HG03139 (cell line): Measurements from ENCODE around the gene EMC1.
"Not testable (repeated sequence)": the region's sequence is repeated elsewhere in the genome, so short reads cannot be mapped to it uniquely, and the experiment has no call there.

Experiments used
- ATAC-seq: cut with Tn5 transposase; IDR thresholded peaks from one replicate; pipeline ENCODE4 v1.9.1; 2021; ENCODE audit not compliant: unreplicated experiment

Gene EMC1

DNA sequence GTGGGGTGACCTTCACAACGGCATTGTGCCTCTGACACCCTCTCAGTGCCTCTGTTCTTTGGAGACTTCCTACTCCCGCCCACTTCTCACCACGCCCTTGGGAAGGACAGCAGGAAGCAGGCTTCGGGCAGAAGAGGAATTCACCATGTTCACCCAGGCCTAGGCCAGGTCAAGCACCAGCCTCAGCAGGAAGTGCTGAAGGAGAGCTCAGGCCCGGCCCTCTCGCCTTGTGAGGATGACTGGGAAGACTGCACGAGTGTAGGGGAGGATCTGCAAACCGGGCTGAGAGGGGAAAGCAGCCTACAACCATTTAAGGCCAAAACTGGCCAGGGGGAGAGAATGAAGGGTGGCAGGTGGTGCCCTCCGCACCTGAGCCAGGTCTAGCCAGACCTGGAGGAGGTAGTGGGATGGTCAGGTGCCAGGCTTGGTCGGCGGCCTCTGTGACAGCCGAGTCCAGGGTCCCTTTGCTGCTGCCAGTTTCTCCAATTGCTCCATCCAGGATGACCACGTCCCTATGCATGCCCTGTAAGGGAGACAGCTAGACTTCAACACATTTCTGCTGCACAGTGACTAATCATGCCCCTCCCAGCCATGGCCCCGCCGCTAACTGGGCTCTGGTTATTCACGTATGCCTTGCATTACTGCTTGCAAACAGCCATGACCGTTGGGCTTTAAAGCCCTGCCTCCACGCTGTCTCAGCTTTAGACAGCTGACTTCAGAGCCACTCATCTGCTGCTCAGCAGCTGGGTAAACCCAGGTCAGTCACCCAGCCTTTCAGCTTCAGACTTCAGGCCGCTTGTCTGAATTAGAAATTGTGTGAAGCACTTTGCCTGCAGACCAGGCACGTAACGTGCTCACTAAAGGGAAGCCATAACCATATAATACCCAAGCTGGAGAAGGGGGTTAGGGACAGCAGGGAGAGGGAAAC, 9.2 kb upstream of the EMC1 start:
- ATAC-seq = no peak

GRCh38 chr1:19258353-19258752, 7.0 kb upstream of the EMC1 start:
- no peak for ATAC-seq

DNA sequence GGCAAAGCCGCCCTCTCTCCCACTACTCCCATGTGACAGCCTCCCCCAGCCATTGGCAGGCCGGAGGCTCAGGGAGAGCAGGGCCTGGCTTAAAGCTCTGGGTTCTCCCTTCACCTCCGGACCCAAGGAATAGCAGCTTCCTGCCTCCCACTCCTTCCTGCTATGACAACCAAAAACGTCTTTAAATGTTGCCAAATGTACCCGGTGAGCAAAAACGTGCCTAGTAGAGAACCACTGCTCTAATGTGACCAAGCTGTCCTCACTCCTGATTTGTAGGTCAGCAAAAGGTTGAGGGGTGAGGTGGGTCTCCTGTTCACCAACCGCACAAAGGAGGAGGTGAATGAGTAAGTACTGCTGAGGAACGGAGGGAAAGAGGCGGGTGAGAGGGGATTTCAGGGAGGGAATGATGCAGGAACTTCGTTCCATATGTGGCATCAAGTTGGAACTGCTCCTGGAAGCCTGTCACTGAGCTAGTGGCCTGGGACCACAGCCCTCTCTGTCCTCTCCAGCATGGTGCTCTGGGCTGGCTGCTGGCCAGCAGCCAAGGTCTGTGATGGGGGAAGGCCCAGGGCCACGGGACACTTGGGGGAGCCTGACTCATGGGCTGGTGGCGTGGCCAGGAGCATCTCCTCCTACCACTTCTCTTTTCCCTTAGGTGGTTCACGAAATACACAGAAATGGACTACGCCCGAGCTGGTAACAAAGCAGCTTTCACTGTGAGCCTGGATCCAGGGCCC, 6.0 kb upstream of the EMC1 start:
- ATAC-seq = no peak

DNA sequence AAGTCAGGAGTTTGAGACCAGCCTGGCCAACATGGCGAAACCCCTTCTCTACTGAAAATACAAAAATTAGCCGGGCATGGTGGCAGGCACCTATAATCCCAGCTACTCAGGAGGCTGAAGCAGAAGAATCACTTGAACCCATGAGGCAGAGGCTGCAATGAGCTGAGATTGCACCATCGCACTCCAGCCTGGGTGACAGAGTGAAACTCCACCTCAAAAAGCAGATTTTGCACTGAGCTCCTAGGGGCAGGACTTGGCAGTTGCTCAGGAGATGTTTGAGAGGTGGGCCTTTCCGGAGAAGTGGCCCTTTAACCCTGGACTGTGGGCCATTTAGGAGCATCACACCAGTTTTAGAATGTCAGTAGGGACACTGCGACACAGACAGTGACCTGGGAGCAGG, 5.0 kb upstream of the EMC1 start:
- ATAC-seq = not testable (repeated sequence)

- no peak for ATAC-seq
These were observed 4.0 kb upstream of the EMC1 start for GRCh38 chr1:19255288-19255687.

DNA sequence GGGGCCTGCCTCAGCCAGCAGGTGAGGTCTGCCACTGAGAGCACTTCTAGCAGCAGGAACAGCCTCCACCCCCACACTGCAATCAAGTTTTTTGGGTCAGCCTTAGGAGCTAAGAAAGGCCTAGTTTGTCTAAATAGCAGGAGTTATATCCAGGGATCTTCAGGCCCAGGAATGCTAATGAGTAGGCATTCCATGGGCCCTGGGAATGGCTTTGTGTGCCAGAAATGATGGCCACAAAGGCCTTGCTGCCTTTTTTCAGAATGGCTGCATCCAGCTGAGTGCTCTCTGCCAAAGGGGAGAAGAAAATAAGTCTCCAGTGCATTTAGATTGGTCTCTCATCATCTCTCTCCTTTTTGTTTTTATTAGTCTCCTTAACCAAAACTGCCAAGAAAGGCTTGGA, 3.1 kb upstream of the EMC1 start:
- ATAC-seq = no peak

DNA sequence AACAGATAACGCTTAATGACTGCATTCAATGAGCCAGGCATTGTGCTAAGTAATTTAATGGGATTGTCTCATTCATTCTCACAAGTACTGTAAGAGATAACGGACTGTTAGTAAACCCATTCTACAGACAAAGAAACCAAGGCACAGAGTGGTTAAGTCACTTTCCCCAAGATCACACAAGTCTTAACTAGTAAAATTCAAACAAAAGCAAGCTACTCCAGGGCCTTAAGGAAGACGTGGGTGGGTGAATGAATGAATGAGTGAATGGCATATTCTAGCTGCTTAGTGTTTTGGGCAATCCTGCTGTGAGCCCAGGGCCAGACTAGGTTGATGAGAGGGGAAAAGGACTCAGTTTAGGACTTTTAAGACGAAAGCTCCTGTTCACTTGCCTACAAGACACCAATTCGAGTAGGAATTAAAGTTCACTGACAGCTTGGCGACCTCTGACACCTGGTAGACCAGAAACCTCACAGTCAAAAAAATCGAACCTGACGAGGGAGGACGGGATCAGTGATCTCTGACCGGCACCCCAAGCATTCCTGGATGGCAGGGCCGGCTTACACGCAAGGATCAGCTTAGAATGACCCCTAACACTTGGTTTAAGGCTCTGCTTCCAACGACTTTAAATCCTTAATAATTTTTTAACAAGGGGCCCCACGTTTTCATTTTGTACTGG, 557 bp downstream of the EMC1 start:
- no peak for ATAC-seq

GRCh38 chr1:19240673-19241538, 10.4 kb downstream of the EMC1 start:
- no peak for ATAC-seq

DNA sequence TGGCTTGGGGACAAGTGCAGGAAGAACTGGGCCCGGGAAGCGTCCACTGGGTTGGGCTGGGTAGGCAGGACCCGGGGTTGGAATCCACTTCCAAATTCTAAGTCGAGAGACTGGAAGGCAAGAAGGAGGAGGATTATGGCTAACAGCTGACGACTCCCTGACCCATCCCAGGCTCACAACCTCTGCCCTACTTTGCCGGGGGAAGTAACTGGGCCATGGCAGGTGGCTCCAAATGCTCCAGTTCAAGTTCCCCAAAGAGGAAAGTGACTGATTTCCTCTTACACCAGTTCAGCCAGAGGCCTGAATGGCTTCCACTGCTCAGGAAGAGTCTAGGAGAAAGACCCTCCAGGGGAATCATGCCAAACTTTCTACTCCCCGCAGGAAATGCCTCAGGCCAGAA, 11.4 kb downstream of the EMC1 start:
- no peak for ATAC-seq

- no peak for ATAC-seq
These were observed 17.1 kb downstream of the EMC1 start for GRCh38 chr1:19234224-19234623.

DNA sequence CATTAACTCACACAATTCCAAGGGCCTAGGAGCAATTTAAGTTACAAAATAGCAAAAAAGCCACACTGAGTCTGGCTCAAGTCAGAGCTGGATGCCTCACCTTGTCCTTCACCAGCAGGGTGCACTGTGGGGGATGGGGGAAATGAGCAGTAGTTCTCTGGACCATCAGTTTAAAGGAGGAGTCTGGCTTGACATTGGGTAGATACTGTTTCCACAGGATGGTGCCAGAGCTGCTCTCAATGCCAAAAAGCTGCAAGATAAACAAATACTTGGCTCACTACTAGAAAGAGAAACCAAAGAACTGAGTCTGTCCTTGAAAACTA, 18.8 kb downstream of the EMC1 start:
- no peak for ATAC-seq

DNA sequence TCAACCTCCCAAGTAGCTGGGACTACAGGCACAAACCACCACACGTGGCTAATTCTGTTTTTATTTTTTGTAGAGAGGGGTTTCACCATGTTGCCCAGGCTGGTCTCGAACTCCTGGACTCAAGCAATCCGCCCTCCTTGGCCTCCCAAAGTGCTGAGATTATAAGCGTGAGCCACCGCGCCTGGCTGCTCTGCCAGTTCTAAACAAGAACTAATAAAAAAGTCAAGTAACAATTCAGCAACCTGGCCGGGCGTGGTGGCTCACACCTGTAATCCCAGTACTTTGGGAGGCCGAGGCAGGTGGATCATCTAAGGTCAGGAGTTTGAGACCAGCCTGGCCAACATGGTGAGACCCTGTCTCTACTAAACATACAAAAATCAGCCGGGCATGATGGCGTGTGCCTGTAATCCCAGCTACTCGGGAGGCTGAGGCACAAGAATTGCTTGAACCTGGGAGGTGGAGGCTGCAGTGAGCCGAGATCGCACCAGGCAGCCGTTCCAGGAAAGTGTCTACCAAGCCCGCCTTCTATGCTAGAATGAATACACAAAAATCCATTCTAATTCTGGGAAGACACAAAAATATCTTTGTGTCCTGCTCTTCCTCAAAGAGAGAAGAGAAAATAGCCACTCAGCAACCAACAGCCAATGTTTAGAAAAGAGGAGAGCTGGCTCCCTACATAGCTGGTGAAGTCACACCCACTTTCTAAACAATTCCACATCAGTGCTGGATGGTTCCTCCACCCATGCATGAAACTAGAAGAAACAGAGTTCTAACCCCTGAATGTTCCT, 19.4 kb downstream of the EMC1 start:
- ATAC-seq = not testable (repeated sequence)

DNA sequence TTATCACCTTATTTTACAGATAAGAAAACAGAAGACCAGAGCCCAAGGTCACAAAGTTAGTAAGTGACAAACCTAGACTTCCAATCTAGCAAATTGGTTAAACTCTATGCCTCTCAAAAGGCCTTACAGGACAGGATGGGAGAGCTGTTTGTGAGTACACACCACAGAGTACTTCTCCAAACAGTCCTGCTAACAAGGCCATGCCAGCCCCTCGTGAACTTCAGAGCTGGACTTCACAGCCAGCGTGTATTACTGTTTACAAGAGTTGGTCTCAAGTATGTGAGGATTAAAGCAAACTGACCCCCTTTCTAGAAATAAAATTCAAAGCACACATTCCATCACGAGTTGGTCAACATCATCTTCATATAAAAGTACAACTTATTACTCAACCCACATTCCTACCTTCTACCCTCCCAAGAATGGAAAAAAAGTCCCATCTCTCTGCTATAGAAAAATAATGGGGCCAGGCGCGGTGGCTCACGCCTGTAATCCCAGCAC, 21.4 kb downstream of the EMC1 start:
- ATAC-seq = no peak

GRCh38 chr1:19229229-19229628, 22.1 kb downstream of the EMC1 start:
- no peak for ATAC-seq

GRCh38 chr1:19222979-19223824, 28.1 kb downstream of the EMC1 start:
- no peak for ATAC-seq

GRCh38 chr1:19222573-19222972, 28.8 kb downstream of the EMC1 start:
- ATAC-seq = no peak

DNA sequence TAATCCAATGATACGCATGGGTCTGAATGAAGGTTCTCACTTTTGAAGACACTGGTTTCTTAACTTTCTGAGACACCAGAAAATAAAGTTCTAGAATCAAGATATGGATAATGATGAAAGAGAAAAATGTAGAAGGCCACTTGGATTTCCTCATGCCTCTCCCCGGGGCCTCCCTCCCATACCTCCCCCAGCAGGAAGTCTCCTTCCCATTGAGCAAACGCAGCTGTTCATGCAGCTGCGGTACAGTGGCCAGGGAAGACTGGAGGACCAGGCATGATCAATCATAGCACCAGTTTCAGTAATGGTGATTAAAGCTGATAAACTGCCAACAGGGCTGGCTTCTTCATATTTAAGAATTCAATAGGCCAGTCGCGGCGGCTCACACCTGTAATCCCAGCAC, 30.3 kb downstream of the EMC1 start:
- ATAC-seq = no peak

GRCh38 chr1:19220080-19220846, 31.1 kb downstream of the EMC1 start:
- ATAC-seq = no peak
